GM06990 (cell line): ENCODE measurements around the gene TSPAN9.

Source experiments
- DNase-seq: peaks from one replicate; pipeline ENCODE4 v3.0.0-alpha.2; 2011; ENCODE audit not compliant: insufficient read length; ENCODE audit errors: extremely low read depth
- H3K27me3 ChIP-seq: replicated peaks from 2 replicates; pipeline ENCODE4 v1.6.0; 2011; ENCODE audit warnings: low read length; ENCODE audit not compliant: control insufficient read depth, insufficient read depth
- H3K36me3 ChIP-seq: 2 replicates; pipeline ENCODE4 v1.5.1; 2011; ENCODE audit warnings: low read length; ENCODE audit not compliant: control insufficient read depth, insufficient read depth
- H3K4me3 ChIP-seq: replicated peaks from 2 replicates; pipeline ENCODE4 v1.5.1; 2011; ENCODE audit warnings: low read depth, mild to moderate bottlenecking, control low read depth, low read length
- TF ChIP-seq, protein P1 (sequence below): IDR thresholded peaks from 2 replicates; pipeline ENCODE4 v1.5.1; 2011; ENCODE audit warnings: low read length, control low read depth, mild to moderate bottlenecking, inconsistent platforms; ENCODE audit not compliant: insufficient read depth, poor library complexity, severe bottlenecking

TSPAN9 gene

DNA sequence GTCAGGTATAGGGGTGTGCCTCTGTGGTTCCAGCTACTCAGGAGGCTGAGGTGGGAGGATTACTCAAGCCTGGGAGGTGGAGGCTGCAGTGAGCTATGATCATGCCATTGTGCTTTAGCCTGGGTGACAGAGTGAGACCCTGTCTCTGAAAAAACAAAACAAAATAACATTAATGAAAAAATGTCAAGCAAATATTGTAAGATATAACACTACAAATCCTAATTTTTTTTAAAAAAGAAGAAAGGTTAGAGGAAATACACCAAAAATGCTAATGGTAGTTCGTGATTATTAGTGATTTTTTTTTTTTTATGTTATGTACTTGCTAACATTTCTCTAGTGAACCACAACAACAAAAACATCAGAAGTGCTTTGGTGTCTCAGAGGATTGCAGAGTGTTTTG lies 47.7 kb downstream of the TSPAN9 start:
- no peaks in the 10 kb centered on the region for H3K36me3 ChIP-seq
- DNase-seq, result no peak
- TF ChIP-seq, protein P1, sequence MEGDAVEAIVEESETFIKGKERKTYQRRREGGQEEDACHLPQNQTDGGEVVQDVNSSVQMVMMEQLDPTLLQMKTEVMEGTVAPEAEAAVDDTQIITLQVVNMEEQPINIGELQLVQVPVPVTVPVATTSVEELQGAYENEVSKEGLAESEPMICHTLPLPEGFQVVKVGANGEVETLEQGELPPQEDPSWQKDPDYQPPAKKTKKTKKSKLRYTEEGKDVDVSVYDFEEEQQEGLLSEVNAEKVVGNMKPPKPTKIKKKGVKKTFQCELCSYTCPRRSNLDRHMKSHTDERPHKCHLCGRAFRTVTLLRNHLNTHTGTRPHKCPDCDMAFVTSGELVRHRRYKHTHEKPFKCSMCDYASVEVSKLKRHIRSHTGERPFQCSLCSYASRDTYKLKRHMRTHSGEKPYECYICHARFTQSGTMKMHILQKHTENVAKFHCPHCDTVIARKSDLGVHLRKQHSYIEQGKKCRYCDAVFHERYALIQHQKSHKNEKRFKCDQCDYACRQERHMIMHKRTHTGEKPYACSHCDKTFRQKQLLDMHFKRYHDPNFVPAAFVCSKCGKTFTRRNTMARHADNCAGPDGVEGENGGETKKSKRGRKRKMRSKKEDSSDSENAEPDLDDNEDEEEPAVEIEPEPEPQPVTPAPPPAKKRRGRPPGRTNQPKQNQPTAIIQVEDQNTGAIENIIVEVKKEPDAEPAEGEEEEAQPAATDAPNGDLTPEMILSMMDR, result no peak
- H3K27me3 ChIP-seq, result no peaks in the 10 kb centered on the region; the same call in 1 of the 2 replicates
- no peak overlapping the region for H3K4me3 ChIP-seq

DNA sequence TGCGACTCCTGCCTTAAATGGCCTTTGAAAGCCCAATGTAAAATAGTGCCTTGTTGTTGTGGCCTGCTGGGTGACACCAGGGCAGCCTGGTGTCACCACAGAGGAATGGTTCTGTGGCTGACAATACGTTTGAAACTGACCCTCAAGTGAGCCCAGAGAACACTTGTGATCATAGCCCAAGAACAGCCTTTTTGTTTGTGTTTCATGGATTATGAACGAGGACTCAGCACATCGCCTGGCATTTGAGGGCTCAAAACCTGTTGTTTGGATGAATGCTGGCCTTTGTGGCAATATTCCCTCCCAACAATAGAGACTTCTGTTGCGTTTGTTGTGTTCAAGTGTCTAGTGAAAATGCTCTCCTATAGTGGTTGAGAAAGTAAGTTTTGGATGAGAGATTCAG lies 48.5 kb downstream of the TSPAN9 start:
- DNase-seq, result no peak
- Histone ChIP-seq H3K4me3 (no peak overlapping the region), H3K27me3 (no peaks in the 10 kb centered on the region; the same call in 1 of the 2 replicates), H3K36me3 (no peaks in the 10 kb centered on the region)
- TF ChIP-seq, protein P1, result no peak

DNA sequence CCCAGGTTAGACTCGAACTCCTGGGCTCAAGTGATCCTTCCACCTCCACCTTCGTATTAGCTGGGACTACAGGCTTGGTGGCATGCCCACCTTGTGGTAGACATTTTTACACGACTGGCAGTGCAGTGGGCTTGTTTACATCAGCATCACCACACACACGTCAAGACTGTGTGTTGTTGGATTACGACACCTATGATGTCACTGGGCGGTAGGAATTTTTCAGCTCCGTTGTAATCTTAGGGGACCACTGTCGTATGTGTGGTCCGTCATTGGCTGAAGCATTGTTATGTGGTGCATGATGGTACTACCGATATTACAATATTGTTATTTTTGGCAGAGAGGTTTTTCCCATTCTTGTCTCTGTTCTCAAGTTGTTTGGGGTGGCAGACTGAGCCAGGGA lies 50.7 kb downstream of the TSPAN9 start:
- Histone ChIP-seq H3K4me3 (no peak overlapping the region), H3K27me3 (no peaks in the 10 kb centered on the region; the same call in 1 of the 2 replicates), H3K36me3 (no peaks in the 10 kb centered on the region)
- TF ChIP-seq, protein P1, result no peak
- DNase-seq, result no peak

DNA sequence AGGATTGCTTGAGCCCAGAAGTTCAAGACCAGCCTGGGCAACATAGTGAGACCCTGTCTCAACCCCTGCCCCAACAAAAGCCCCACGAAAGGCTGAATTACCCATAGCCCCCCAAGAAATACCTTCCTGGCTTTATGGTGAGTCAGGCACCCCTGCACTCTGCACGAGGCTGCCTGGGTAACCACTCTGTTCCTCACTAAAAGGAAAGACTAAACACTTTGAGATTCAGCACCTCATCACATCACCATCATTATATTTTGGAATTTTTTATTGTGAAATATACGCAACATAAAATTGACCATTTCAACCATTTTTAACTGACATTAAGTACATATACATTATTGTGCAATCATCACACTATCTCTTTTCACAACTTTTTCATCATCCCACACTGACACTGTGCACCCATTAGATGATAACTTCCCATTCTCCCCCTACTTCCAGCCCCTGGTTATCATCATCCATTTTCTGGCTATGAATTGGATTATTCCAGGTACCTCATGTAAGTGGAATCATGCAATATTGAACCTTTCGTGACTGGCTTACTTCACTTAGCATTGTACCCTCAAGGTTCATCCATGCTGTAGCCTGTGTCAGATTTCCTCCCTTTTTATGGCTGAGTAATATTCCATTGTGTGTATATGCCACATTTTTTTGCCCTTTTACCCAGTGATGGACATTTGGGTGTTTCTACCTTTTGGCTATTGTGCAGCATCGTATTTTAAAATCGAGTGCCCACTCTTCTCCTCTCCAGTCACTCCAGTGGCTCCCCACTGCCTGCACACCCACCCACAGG lies 51.5 kb downstream of the TSPAN9 start:
- Histone ChIP-seq H3K4me3 (no peak overlapping the region), H3K27me3 (no peaks in the 10 kb centered on the region; the same call in 1 of the 2 replicates), H3K36me3 (no peaks in the 10 kb centered on the region)
- DNase-seq, result no peak
- TF ChIP-seq, protein P1, result no peak

DNA sequence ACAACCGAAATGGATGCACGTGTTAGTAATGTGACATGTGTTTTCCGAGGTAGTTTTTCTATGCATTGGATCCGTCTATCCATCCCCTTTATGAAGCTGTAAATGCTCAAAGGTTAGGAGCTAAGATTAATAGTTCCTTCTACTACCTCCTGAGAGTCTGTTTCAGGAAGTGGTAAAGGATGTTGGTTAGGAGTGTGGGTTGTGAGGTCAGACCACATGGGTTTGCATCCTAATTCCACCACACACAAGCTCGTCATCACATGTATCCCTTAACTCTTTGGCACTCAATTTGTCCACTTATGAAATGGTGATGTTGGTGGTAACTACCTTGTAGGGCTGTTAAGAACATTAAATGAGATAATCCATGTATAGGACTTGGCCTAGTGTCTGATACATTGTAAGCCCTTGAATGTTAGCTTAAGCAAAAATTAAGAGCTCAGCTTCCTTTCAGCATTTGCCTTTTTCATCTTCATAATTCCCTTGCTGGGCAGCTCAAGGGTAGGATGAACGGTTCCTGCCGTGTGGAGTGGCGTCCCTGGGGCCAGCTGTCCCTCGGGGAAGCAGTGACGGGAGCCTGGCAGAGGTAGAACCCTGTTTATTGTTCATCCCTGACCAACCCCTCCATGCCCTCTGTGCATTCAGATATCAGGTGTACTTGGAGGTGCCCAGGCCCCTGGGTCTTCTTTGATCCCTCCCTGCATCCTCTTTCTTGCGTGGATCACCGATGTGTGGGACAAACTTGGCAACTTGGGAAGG lies 52.3 kb downstream of the TSPAN9 start:
- DNase-seq, result no peak
- H3K4me3 ChIP-seq, result no peak overlapping the region
- H3K27me3 ChIP-seq, result no peaks in the 10 kb centered on the region; the same call in none of the 2 replicates
- TF ChIP-seq, protein P1, result no peak
- H3K36me3 ChIP-seq, result no peaks in the 10 kb centered on the region
